ENCODE results near the gene BOLA1.

- TF ChIP-seq GATA2 (IDR thresholded peaks at IDR 0.05; ENCODE audit: low read depth, low read length): no peak
- no peak for TF ChIP-seq GATA3 (IDR thresholded peaks at IDR 0.05; ENCODE audit: low read depth, low read length)
Observed at GRCh38 chr1:149879556-149879955, 19.8 kb upstream of the BOLA1 start.

Data from SH-SY5Y (cell line).